Sigmoid colon (tissue), 7 donors: Measurements from ENCODE around the gene COPZ1. TPM values are rescaled to one million over a fixed set of nuclear protein-coding genes. Genes with fewer than 3 reads are reported as not detected.

ENCODE experiments used
- DNase-seq: peaks from one replicate; pipeline ENCODE4 v3.0.0-alpha.2; 2019
- H3K27ac ChIP-seq, 4 donors: fragments of 200-600 bp; sonication (generic); one replicate each; pipeline ENCODE4 v1.5.1; 2016 to 2019; ENCODE audit warnings: mild to moderate bottlenecking in 1 of 4
- H3K27me3 ChIP-seq, 3 donors: fragments of 200-600 bp; sonication (generic); one replicate each; pipeline ENCODE4 v1.5.1; 2019; ENCODE audit warnings: mild to moderate bottlenecking in 1 of 3
- H3K36me3 ChIP-seq, 4 donors: fragments of 200-600 bp; sonication (generic); one replicate each; pipeline ENCODE4 v1.5.1; 2016 to 2019
- H3K4me1 ChIP-seq, 4 donors: fragments of 200-600 bp; sonication (generic); one replicate each; pipeline ENCODE4 v1.5.1; 2017 to 2019
- H3K4me3 ChIP-seq, 4 donors: fragments of 200-600 bp; sonication (generic); one replicate each; pipeline ENCODE4 v1.5.1; 2017 to 2019; ENCODE audit warnings: mild to moderate bottlenecking in 2 of 4, moderate library complexity in 1 of 4
- H3K9me3 ChIP-seq, 4 donors: fragments of 200-600 bp in 3 of 4; sonication (generic) in 3 of 4; one replicate each; pipeline versions ENCODE4 v1.5.1 to v1.6.1; 2013 to 2019
- CTCF ChIP-seq, 4 experiments: fragments of 450-650 bp in 3 of 4; fragments of 200-600 bp in 1 of 4; IDR thresholded peaks; one replicate each; pipeline ENCODE4 v1.5.1; 2016 to 2019; ENCODE audit warnings: antibody characterized with exemption in 4 of 4, mild to moderate bottlenecking in 3 of 4, moderate library complexity in 2 of 4
- EP300 ChIP-seq, 4 donors: sonication (generic); formaldehyde crosslinking; IDR thresholded peaks; one replicate each; pipeline ENCODE4 v1.6.1; 2017; ENCODE audit warnings: antibody characterized with exemption in 4 of 4
- POLR2A ChIP-seq, 2 donors: fragments of 450-650 bp; IDR thresholded peaks; one replicate each; pipeline ENCODE4 v1.6.1; 2016; ENCODE audit warnings: antibody characterized with exemption in 2 of 2, mild to moderate bottlenecking in 2 of 2, moderate library complexity in 2 of 2
- POLR2AphosphoS5 ChIP-seq, 4 donors: sonication (generic); formaldehyde crosslinking; IDR thresholded peaks; one replicate each; pipeline ENCODE4 v1.6.1; 2017; ENCODE audit warnings: antibody characterized with exemption in 4 of 4
- WGBS, 2 donors: extraction: QIAGEN DNeasy Blood & Tissue Kit; methylation state at CpG; one replicate each; pipeline ENCODE4 v1.1.7; 2013; 5-methylcytosine and 5-hydroxymethylcytosine counted together
- intact Hi-C: fragments of 100-400 bp; cut with DNase I; formaldehyde crosslinking; loops from one replicate; pipeline ENCODE4 v1.15.1; 2023
- polyA plus RNA-seq, 3 donors: library from polyadenylated mRNA; stranded (reverse); fragments of 200-250 nt; gene quantifications; one replicate each; pipeline ENCODE4 v1.2.3, GENCODE V29; 2013
- total RNA-seq, 4 donors: library from RNA; depleted of rRNA; stranded (reverse); fragments of >200 nt; gene quantifications; one replicate each; pipeline ENCODE4 v1.1.0, GENCODE V29; 2016
- donor health status: healthy with polysubstance abuse.
- donor health status: Bipolar disorder and iron deficiency.
- donor health status: healthy.

COPZ1 gene
- total and polyA plus RNA-seq, 7 donors = 39.6 to 155 (median 74.2) TPM

- Histone ChIP-seq H3K4me1 (peaks cover 0 to 60% (median 53%) of the 10 kb centered on the region in 4 donors), H3K9me3 (no peaks in the 10 kb centered on the region), H3K27me3 (no peaks in the 10 kb centered on the region), H3K27ac (peak overlapping the region; percentile 85 to 91 (median 87)), H3K4me3 (peak overlapping the region; percentile 42 to 59 (median 57)), H3K36me3 (no peaks in the 10 kb centered on the region)
- DNase-seq = no peak
- WGBS, 2 donors = 5 to 10% methylated on average over 15 of the region's 15 CpGs
- TF ChIP-seq CTCF (IDR thresholded peaks at IDR 0.05) (no peak), EP300 (IDR thresholded peaks at IDR 0.05) (no peak), POLR2AphosphoS5 (IDR thresholded peaks at IDR 0.05) (no peak)
- intact Hi-C loops = loop anchor here (2.0 kb wide), 1 partner anchor 34 kb away; the partner anchor contains the start of gene COPZ1
Observed at GRCh38 chr12:54358191-54358944, 33.4 kb downstream of the COPZ1 start.

GRCh38 chr12:54358945-54359761, 34.2 kb downstream of the COPZ1 start:
- intact Hi-C loops = loop anchor here (1.0 to 2.0 kb wide), 2 partner anchors 22 to 34 kb away; partner anchors contain the start of gene COPZ1
- Histone ChIP-seq H3K9me3 (no peaks in the 10 kb centered on the region), H3K36me3 (no peaks in the 10 kb centered on the region), H3K27me3 (no peaks in the 10 kb centered on the region), H3K4me1 (peaks cover 0 to 55% (median 46%) of the 10 kb centered on the region in 4 donors), H3K4me3 (peak overlapping the region; percentile 42 to 59 (median 57)), H3K27ac (peak overlapping the region; percentile 85 to 91 (median 87))
- TF ChIP-seq CTCF (IDR thresholded peaks at IDR 0.05) (peak in 1 of 4 experiments; percentile 16), POLR2AphosphoS5 (IDR thresholded peaks at IDR 0.05) (peak; percentile 84 to 91 (median 88)), POLR2A (IDR thresholded peaks at IDR 0.05) (no peak), EP300 (IDR thresholded peaks at IDR 0.05) (peak; percentile 2 to 76 (median 58))
- peak; percentile 99 for DNase-seq
- WGBS, 2 donors = 2 to 3% methylated on average over 40 of the region's 40 CpGs

GRCh38 chr12:54359762-54360351, 34.9 kb downstream of the COPZ1 start:
- Histone ChIP-seq H3K4me3 (peak overlapping the region; percentile 31 to 59 (median 57)), H3K4me1 (peaks cover 0 to 55% (median 45%) of the 10 kb centered on the region in 4 donors), H3K9me3 (no peaks in the 10 kb centered on the region), H3K27me3 (no peaks in the 10 kb centered on the region), H3K36me3 (no peaks in the 10 kb centered on the region), H3K27ac (peak overlapping the region; percentile 85 to 91 (median 87))
- TF ChIP-seq POLR2AphosphoS5 (IDR thresholded peaks at IDR 0.05) (no peak), CTCF (IDR thresholded peaks at IDR 0.05) (no peak), EP300 (IDR thresholded peaks at IDR 0.05) (no peak), POLR2A (IDR thresholded peaks at IDR 0.05) (no peak)
- WGBS, 2 donors = 48 to 61% methylated on average over 9 of the region's 9 CpGs
- intact Hi-C loops = loop anchor here (1.0 to 5.0 kb wide), 5 partner anchors 23 to 143 kb away; partner anchors contain the start of gene COPZ1
- no peak for DNase-seq

GRCh38 chr12:54360717-54361456, 36.0 kb downstream of the COPZ1 start:
- Histone ChIP-seq H3K4me3 (no peak overlapping the region), H3K36me3 (no peaks in the 10 kb centered on the region), H3K27me3 (no peaks in the 10 kb centered on the region), H3K4me1 (peaks cover 0 to 45% (median 42%) of the 10 kb centered on the region in 4 donors), H3K27ac (peak overlapping the region; percentile 85 to 91 (median 87)), H3K9me3 (no peaks in the 10 kb centered on the region)
- 66 to 71% methylated on average over 16 of the region's 16 CpGs for WGBS, 2 donors
- peak; percentile 88 for DNase-seq
- no peak for TF ChIP-seq POLR2A (IDR thresholded peaks at IDR 0.05)
- TF ChIP-seq POLR2AphosphoS5 (IDR thresholded peaks at IDR 0.05) = peak in 2 of 4 donors; percentile 28 to 30
- peak; percentile 86 to 92 (median 90) for TF ChIP-seq CTCF (IDR thresholded peaks at IDR 0.05)
- TF ChIP-seq EP300 (IDR thresholded peaks at IDR 0.05) = no peak
- intact Hi-C loops = loop anchor here (2.0 to 5.0 kb wide), 3 partner anchors 66 to 144 kb away; no protein-coding TSS in a partner anchor
